Karpas-422 (cell line): ENCODE results near the gene CIROP. TPM values are rescaled to one million over a fixed set of nuclear protein-coding genes. Genes with fewer than 3 reads are reported as not detected.

Experiments used
- DNase-seq: peaks from one replicate; pipeline ENCODE4 v3.0.0-alpha.2; 2015
- H2AFZ ChIP-seq: fragments of 200-600 bp; sonication (generic); 2 replicates; pipeline ENCODE4 v1.6.1; 2014; ENCODE audit warnings: antibody characterized with exemption, low read length, mixed read lengths
- H3K27ac ChIP-seq: fragments of 200-600 bp; sonication (generic); 2 replicates; pipeline ENCODE4 v1.5.1; 2014; ENCODE audit warnings: mild to moderate bottlenecking, low read length, moderate library complexity
- H3K27me3 ChIP-seq: fragments of 200-600 bp; sonication (generic); 2 replicates; pipeline ENCODE4 v1.6.1; 2014; ENCODE audit warnings: low read length, mixed read lengths
- H3K36me3 ChIP-seq: fragments of 200-600 bp; sonication (generic); 2 replicates; pipeline ENCODE4 v1.6.1; 2014; ENCODE audit warnings: low read length, mixed read lengths; ENCODE audit not compliant: insufficient read depth
- H3K4me1 ChIP-seq: fragments of 200-600 bp; sonication (generic); 2 replicates; pipeline ENCODE4 v1.6.1; 2014; ENCODE audit warnings: mild to moderate bottlenecking, low read length, mixed read lengths
- H3K4me2 ChIP-seq: fragments of 200-600 bp; sonication (generic); 2 replicates; pipeline ENCODE4 v1.6.1; 2014; ENCODE audit warnings: low read length, low read depth, mild to moderate bottlenecking; ENCODE audit not compliant: poor library complexity, severe bottlenecking
- H3K4me3 ChIP-seq: fragments of 200-600 bp; sonication (generic); 2 replicates; pipeline ENCODE4 v1.5.1; 2014; ENCODE audit warnings: mild to moderate bottlenecking, antibody characterized with exemption, low read length, mixed read lengths
- H3K79me2 ChIP-seq: fragments of 200-600 bp; sonication (generic); 2 replicates; pipeline ENCODE4 v1.6.1; 2014; ENCODE audit warnings: mild to moderate bottlenecking, low read length, mixed read lengths
- H3K9ac ChIP-seq: fragments of 200-600 bp; sonication (generic); 2 replicates; pipeline ENCODE4 v1.6.0; 2014; ENCODE audit warnings: low read length
- H3K9me2 ChIP-seq: fragments of 200-600 bp; sonication (generic), shearing (Covaris generic); replicated peaks from 2 replicates; pipeline ENCODE4 v1.6.0; 2014; ENCODE audit warnings: mild to moderate bottlenecking, low read length, moderate library complexity; ENCODE audit not compliant: insufficient read depth
- H3K9me3 ChIP-seq: fragments of 300-700, 200-600 bp; sonication (generic); 2 replicates; pipeline ENCODE4 v1.6.1; 2014; ENCODE audit warnings: low read length, mixed read lengths
- H4K20me1 ChIP-seq: fragments of 200-600 bp; sonication (generic); 2 replicates; pipeline ENCODE4 v1.6.1; 2014; ENCODE audit warnings: mild to moderate bottlenecking, antibody characterized with exemption, low read length, low read depth; ENCODE audit not compliant: insufficient read depth
- total RNA-seq: library from RNA; depleted of rRNA; stranded (reverse); fragments of >200 nt; shearing (Covaris generic); gene quantifications from 2 replicates; pipeline ENCODE4 v1.2.3, GENCODE V29; 2014; ENCODE audit warnings: low replicate concordance

Gene CIROP
- total RNA-seq, 1 experiment from 2014 or later: not detected

GRCh38 chr14:23095196-23096108 lies 9.3 kb downstream of the CIROP start, which contains the start of gene C14orf119:
Gene C14orf119, plus strand, starts transcription at chr14:23095505. Its CDS starts 2,154 bp downstream, at chr14:23097659.
- Histone ChIP-seq H3K9me3 (no peaks in the 10 kb centered on the region), H3K4me3 (peak within 1 kb of the TSS; percentile 78), H3K27me3 (no peaks in the 10 kb centered on the region), H3K4me1 (peaks cover 24% of the 10 kb centered on the region), H3K9ac (peak within 1 kb of the TSS; percentile 94), H3K36me3 (peaks cover 42% of the 10 kb centered on the region), H3K79me2 (peaks cover 65% of the 10 kb centered on the region), H3K4me2 (peak within 1 kb of the TSS; percentile 84), H3K9me2 (no peaks in the 10 kb centered on the region), H4K20me1 (peaks cover 49% of the 10 kb centered on the region), H3K27ac (peak within 1 kb of the TSS; percentile 80), H2AFZ (peak within 1 kb of the TSS; percentile 86)
- DNase-seq: peak; percentile 100

- H2AFZ ChIP-seq: peak within 1 kb of the TSS; percentile 86
- DNase-seq: peak; percentile 97
- no peaks in the 10 kb centered on the region for H3K27me3 ChIP-seq
- H3K36me3 ChIP-seq: peaks cover 49% of the 10 kb centered on the region
- H3K4me1 ChIP-seq: peaks cover 24% of the 10 kb centered on the region
- peak within 1 kb of the TSS; percentile 84 for H3K4me2 ChIP-seq
- peak within 1 kb of the TSS; percentile 78 for H3K4me3 ChIP-seq
- H3K27ac ChIP-seq: peak within 1 kb of the TSS; percentile 80
- H3K79me2 ChIP-seq: peaks cover 72% of the 10 kb centered on the region
- no peaks in the 10 kb centered on the region for H3K9me3 ChIP-seq
- H3K9me2 ChIP-seq: no peaks in the 10 kb centered on the region
- H4K20me1 ChIP-seq: peaks cover 51% of the 10 kb centered on the region
- H3K9ac ChIP-seq: peak within 1 kb of the TSS; percentile 94
These were observed 10.1 kb downstream of the CIROP start, which contains the start of gene ACIN1 for GRCh38 chr14:23094666-23095195. Gene ACIN1, minus strand, starts transcription at chr14:23095136. Its CDS starts 24 bp downstream, at chr14:23095112.

DNA sequence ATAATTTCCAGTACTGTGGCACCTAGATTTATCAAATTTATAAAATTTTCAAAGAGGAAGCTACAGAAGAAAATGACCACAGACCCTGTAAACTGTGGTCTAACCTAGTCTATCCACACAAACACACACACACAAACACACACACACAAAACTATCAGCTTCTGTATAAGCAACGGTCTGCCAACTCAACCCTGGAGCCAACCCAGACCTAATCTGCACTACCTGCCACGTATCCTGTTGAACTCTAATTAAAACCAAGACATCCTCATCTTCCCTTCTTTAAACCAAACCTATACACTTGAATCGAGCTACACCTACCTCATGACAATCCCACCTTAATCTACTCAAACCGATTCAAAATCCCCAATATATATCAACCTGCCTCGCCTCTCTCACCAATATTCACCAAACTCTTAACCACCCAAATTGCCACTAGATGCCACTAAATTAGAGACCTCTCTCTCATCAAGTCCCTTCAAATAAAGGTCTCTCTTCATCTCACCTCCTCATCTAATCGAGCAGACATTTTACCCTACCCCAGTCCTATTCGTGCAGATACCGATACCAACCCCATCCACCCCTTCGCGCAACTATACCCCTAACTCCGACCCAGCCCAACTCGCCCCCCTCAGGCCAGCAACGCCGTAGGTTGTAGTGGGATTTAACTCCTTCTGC lies 10.7 kb downstream of the CIROP start:
- Histone ChIP-seq H4K20me1 (peaks cover 49% of the 10 kb centered on the region), H3K36me3 (peaks cover 55% of the 10 kb centered on the region), H2AFZ (peak overlapping the region; percentile 86; the same call in 1 of the 2 replicates), H3K9ac (peak overlapping the region; percentile 94), H3K9me3 (no peaks in the 10 kb centered on the region), H3K4me1 (peaks cover 24% of the 10 kb centered on the region), H3K4me3 (peak overlapping the region; percentile 78), H3K27ac (peak overlapping the region; percentile 80), H3K9me2 (no peaks in the 10 kb centered on the region), H3K27me3 (no peaks in the 10 kb centered on the region), H3K4me2 (peak overlapping the region; percentile 84), H3K79me2 (peaks cover 76% of the 10 kb centered on the region)
- peak; percentile 55 for DNase-seq

GRCh38 chr14:23093526-23093925 lies 11.3 kb downstream of the CIROP start:
- no peaks in the 10 kb centered on the region for H3K27me3 ChIP-seq
- H3K9ac ChIP-seq: peak overlapping the region; percentile 94
- H3K27ac ChIP-seq: no peak overlapping the region
- peaks cover 24% of the 10 kb centered on the region for H3K4me1 ChIP-seq
- no peak overlapping the region for H2AFZ ChIP-seq
- H3K4me3 ChIP-seq: peak overlapping the region; percentile 78
- H3K9me3 ChIP-seq: no peaks in the 10 kb centered on the region
- peaks cover 79% of the 10 kb centered on the region for H3K79me2 ChIP-seq
- H3K4me2 ChIP-seq: peak overlapping the region; percentile 84
- H3K36me3 ChIP-seq: peaks cover 58% of the 10 kb centered on the region
- no peaks in the 10 kb centered on the region for H3K9me2 ChIP-seq
- no peak for DNase-seq
- peaks cover 43% of the 10 kb centered on the region for H4K20me1 ChIP-seq

GRCh38 chr14:23093104-23093503 lies 11.7 kb downstream of the CIROP start:
- no peak for DNase-seq
- Histone ChIP-seq H3K79me2 (peaks cover 80% of the 10 kb centered on the region), H3K4me1 (peaks cover 24% of the 10 kb centered on the region), H3K9ac (peak overlapping the region; percentile 94), H3K4me3 (peak overlapping the region; percentile 78), H2AFZ (no peak overlapping the region), H4K20me1 (peaks cover 39% of the 10 kb centered on the region), H3K9me2 (no peaks in the 10 kb centered on the region), H3K9me3 (no peaks in the 10 kb centered on the region), H3K27me3 (no peaks in the 10 kb centered on the region), H3K27ac (no peak overlapping the region), H3K36me3 (peaks cover 56% of the 10 kb centered on the region), H3K4me2 (peak overlapping the region; percentile 84)

DNA sequence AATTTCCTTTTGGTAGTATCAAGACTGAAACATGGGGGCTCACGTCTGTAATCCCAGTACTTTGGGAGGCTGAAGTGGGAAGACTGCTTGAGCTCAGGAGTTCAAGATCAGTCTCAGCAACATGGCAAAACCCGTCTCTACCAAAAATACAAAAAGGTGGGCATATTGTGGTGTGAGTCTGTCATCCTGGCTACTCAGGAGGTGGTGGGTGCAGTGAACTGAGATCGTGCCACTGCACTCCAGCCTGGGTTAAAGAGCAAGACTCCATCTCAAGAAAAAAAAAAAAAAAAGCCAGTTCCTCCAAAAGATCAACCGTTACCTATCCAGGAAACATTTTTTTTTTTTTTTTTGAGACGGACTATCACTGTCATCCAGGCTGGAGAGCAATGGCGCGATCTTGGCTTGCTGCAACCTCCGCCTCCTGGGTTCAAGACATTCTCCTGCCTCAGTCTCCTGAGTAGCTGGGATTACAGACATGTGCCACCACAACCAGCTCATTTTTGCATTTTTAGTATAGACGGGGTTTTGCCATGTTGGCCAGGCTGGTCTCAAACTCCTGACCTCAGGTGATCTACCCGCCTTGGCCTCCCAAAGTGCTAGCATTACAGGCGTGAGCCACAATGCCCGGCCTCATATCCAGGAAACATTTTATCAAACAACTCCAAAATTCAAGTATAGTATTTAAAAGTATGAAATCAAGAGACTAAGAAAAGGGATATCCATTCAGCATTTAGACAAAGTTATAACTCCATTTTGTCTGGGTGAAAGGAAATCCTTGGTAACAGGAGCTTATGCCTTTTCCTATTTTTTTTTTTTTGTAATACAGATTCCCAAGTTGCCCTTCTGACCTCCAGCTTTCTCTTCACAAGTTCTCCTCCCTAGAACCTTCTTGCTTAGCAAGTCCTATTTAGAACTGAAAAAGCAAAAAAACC lies 13.2 kb downstream of the CIROP start:
- H4K20me1 ChIP-seq: peaks cover 25% of the 10 kb centered on the region
- H3K36me3 ChIP-seq: peaks cover 58% of the 10 kb centered on the region
- no peak overlapping the region for H3K9ac ChIP-seq
- H3K4me3 ChIP-seq: no peak overlapping the region
- H3K4me1 ChIP-seq: peaks cover 18% of the 10 kb centered on the region
- no peaks in the 10 kb centered on the region for H3K9me3 ChIP-seq
- no peaks in the 10 kb centered on the region for H3K27me3 ChIP-seq
- no peak for DNase-seq
- H3K4me2 ChIP-seq: no peak overlapping the region
- no peak overlapping the region for H3K27ac ChIP-seq
- no peaks in the 10 kb centered on the region for H3K9me2 ChIP-seq
- H2AFZ ChIP-seq: no peak overlapping the region
- H3K79me2 ChIP-seq: peaks cover 72% of the 10 kb centered on the region

GRCh38 chr14:23090254-23090636 lies 14.5 kb downstream of the CIROP start:
- H3K79me2 ChIP-seq: peaks cover 69% of the 10 kb centered on the region

More at GRCh38 chr14:23090254-23090636, 14.5 kb downstream of the CIROP start:
- Histone ChIP-seq H3K4me3 (no peak overlapping the region), H4K20me1 (peaks cover 24% of the 10 kb centered on the region), H3K9ac (no peak overlapping the region), H3K9me3 (no peaks in the 10 kb centered on the region), H3K36me3 (peaks cover 71% of the 10 kb centered on the region), H3K27me3 (no peaks in the 10 kb centered on the region), H3K4me2 (no peak overlapping the region), H3K4me1 (peaks cover 16% of the 10 kb centered on the region), H3K27ac (no peak overlapping the region), H2AFZ (no peak overlapping the region), H3K9me2 (no peaks in the 10 kb centered on the region)
- DNase-seq: no peak
